Smooth muscle cell (in vitro differentiated cells): ENCODE results near the gene CARHSP1. TPM values are rescaled to one million over a fixed set of nuclear protein-coding genes. Genes with fewer than 3 reads are reported as not detected.

ENCODE experiments used
- DNase-seq: peaks from one replicate; lab custom pipeline; 2025; ENCODE audit not compliant: unreplicated experiment; lab: John Stamatoyannopoulos, UW
- H2AFZ ChIP-seq: fragments of 200-600 bp; sonication (generic); 2 replicates; pipeline ENCODE4 v1.6.0; 2016; ENCODE audit warnings: antibody characterized with exemption, low read depth, mild to moderate bottlenecking
- H3F3A ChIP-seq: fragments of 200-600 bp; sonication (generic); 2 replicates; pipeline ENCODE4 v1.6.0; 2017; ENCODE audit warnings: antibody characterized with exemption, low read depth
- H3K27ac ChIP-seq: fragments of 200-600 bp; sonication (generic); 2 replicates; pipeline ENCODE4 v1.5.1; 2016; ENCODE audit warnings: low read depth, mild to moderate bottlenecking
- H3K27me3 ChIP-seq: fragments of 200-600 bp; sonication (generic); 2 replicates; pipeline ENCODE4 v1.6.1; 2016; ENCODE audit warnings: low read depth, mild to moderate bottlenecking
- H3K36me3 ChIP-seq: fragments of 200-600 bp; sonication (generic); 2 replicates; pipeline ENCODE4 v1.5.1; 2016; ENCODE audit warnings: low read depth
- H3K4me1 ChIP-seq: fragments of 200-600 bp; sonication (generic); 2 replicates; pipeline ENCODE4 v1.5.1; 2016; ENCODE audit warnings: low read depth
- H3K4me2 ChIP-seq: fragments of 200-600 bp; sonication (generic); 2 replicates; pipeline ENCODE4 v1.6.0; 2016; ENCODE audit warnings: mild to moderate bottlenecking
- H3K4me3 ChIP-seq: fragments of 200-600 bp; sonication (generic); 2 replicates; pipeline ENCODE4 v1.5.1; 2016; ENCODE audit warnings: mild to moderate bottlenecking
- H3K79me2 ChIP-seq: fragments of 200-600 bp; sonication (generic); 2 replicates; pipeline ENCODE4 v1.6.0; 2016; ENCODE audit warnings: low read depth, mild to moderate bottlenecking
- H3K9ac ChIP-seq: fragments of 200-600 bp; sonication (generic); 2 replicates; pipeline ENCODE4 v1.6.0; 2016; ENCODE audit warnings: low read depth
- H3K9me3 ChIP-seq: fragments of 200-600 bp; sonication (generic); replicated peaks from 2 replicates; pipeline ENCODE4 v1.5.1; 2016; ENCODE audit warnings: low read depth
- H4K20me1 ChIP-seq: fragments of 200-600 bp; sonication (generic); 2 replicates; pipeline ENCODE4 v1.6.0; 2016; ENCODE audit warnings: low read depth
- CTCF ChIP-seq: fragments of 200-600 bp; sonication (generic); IDR thresholded peaks from 2 replicates; pipeline ENCODE4 v1.5.1; 2017; ENCODE audit warnings: borderline replicate concordance, mild to moderate bottlenecking, antibody characterized with exemption; ENCODE audit not compliant: insufficient read depth, poor library complexity, severe bottlenecking
- WGBS: methylation state at CpG from one replicate; pipeline ENCODE4 v1.1.7; 2016; ENCODE audit warnings: low lambda C conversion rate; 5-methylcytosine and 5-hydroxymethylcytosine counted together
- polyA plus RNA-seq: library from polyadenylated mRNA; unstranded; fragments of >200 nt; fragmentation: Nextera tagmentation; extraction: Ambion mirVana; gene quantifications from 2 replicates; pipeline ENCODE4 v1.2.1, GENCODE V29; 2016
- total RNA-seq: library from RNA; depleted of rRNA; stranded (reverse); fragments of >200 nt; gene quantifications from 2 replicates; pipeline ENCODE4 v1.2.3, GENCODE V29; 2014

CARHSP1 gene
- total and polyA plus RNA-seq, 2 experiments from 2014 or later: 62.6 to 94.0 TPM

- H3K4me2 ChIP-seq: no peak within 1 kb of the TSS
- peaks cover 22% of the 10 kb centered on the region for H3K4me1 ChIP-seq
- H3K4me3 ChIP-seq: no peak within 1 kb of the TSS
- no peaks in the 10 kb centered on the region for H3K79me2 ChIP-seq
- H3K27ac ChIP-seq: no peak within 1 kb of the TSS
- peaks cover 4% of the 10 kb centered on the region for H3F3A ChIP-seq
- no peak within 1 kb of the TSS for H2AFZ ChIP-seq
- no peaks in the 10 kb centered on the region for H3K27me3 ChIP-seq
- no peak within 1 kb of the TSS for H3K9ac ChIP-seq
- no peaks in the 10 kb centered on the region for H3K9me3 ChIP-seq
- no peak for DNase-seq
- H3K36me3 ChIP-seq: no peaks in the 10 kb centered on the region
- peaks cover 24% of the 10 kb centered on the region for H4K20me1 ChIP-seq
- 94% methylated on average over 10 of the region's 10 CpGs for WGBS
- no peak for TF ChIP-seq CTCF
Observed at GRCh38 chr16:8882041-8882617, 13.3 kb upstream of the CARHSP1 start, which contains the start of gene LITAFD. Gene LITAFD, plus strand, starts transcription at chr16:8882351. Its CDS starts 2,005 bp downstream, at chr16:8884356.

GRCh38 chr16:8880839-8881510 is 12.2 kb upstream of the CARHSP1 start:
- no peak for TF ChIP-seq CTCF
- no peaks in the 10 kb centered on the region for H3K36me3 ChIP-seq

GRCh38 chr16:8878523-8878911 is 9.7 kb upstream of the CARHSP1 start:
- Histone ChIP-seq H3K27me3 (no peaks in the 10 kb centered on the region), H3F3A (no peaks in the 10 kb centered on the region), H2AFZ (no peak overlapping the region), H3K4me2 (peak overlapping the region; percentile 77), H3K4me1 (peaks cover 7% of the 10 kb centered on the region), H3K9me3 (no peaks in the 10 kb centered on the region), H3K36me3 (no peaks in the 10 kb centered on the region), H3K27ac (peak overlapping the region; percentile 72), H4K20me1 (no peaks in the 10 kb centered on the region), H3K79me2 (no peaks in the 10 kb centered on the region), H3K4me3 (no peak overlapping the region), H3K9ac (no peak overlapping the region)
- no peak for TF ChIP-seq CTCF
- 9% methylated on average over 6 of the region's 6 CpGs for WGBS
- DNase-seq: no peak

More at GRCh38 chr16:8880839-8881510, 12.2 kb upstream of the CARHSP1 start:
- H2AFZ ChIP-seq: no peak overlapping the region
- H3F3A ChIP-seq: peaks cover 4% of the 10 kb centered on the region
- no peak for DNase-seq
- no peaks in the 10 kb centered on the region for H3K79me2 ChIP-seq
- WGBS: 98% methylated on average over 8 of the region's 8 CpGs
- H3K4me1 ChIP-seq: peaks cover 13% of the 10 kb centered on the region
- no peaks in the 10 kb centered on the region for H3K9me3 ChIP-seq
- H3K27me3 ChIP-seq: no peaks in the 10 kb centered on the region
- H3K4me3 ChIP-seq: no peak overlapping the region
- H4K20me1 ChIP-seq: peaks cover 13% of the 10 kb centered on the region
- H3K27ac ChIP-seq: no peak overlapping the region
- no peak overlapping the region for H3K4me2 ChIP-seq
- no peak overlapping the region for H3K9ac ChIP-seq
